ENCODE results near the gene FAM89A.
"Not testable (repeated sequence)": the region's sequence is repeated elsewhere in the genome, so short reads cannot be mapped to it uniquely, and the experiment has no call there.

Gene FAM89A

GRCh38 chr1:230986976-230987375, 53.1 kb downstream of the FAM89A start:
- DNase-seq, result no peak

DNA sequence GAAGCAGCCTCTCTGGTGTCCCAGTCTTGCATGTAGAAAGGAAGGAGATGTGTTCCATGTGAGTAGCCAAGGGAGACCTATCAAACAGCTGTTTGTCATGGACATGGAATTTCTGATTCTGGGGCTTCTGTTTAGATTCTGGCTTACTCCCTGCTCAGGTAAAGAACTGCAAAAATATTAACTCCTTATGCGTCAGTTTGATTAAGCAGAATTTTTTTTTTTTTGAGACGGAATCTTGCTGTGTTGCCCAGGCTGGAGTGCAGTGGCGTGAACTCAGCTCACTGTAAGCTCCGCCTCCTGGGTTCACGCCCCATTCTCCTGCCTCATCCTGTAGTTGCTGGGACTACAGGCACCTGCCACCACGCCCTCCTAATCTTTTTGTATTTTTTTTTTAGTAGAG, 54.3 kb downstream of the FAM89A start:
- DNase-seq, result no peak

DNA sequence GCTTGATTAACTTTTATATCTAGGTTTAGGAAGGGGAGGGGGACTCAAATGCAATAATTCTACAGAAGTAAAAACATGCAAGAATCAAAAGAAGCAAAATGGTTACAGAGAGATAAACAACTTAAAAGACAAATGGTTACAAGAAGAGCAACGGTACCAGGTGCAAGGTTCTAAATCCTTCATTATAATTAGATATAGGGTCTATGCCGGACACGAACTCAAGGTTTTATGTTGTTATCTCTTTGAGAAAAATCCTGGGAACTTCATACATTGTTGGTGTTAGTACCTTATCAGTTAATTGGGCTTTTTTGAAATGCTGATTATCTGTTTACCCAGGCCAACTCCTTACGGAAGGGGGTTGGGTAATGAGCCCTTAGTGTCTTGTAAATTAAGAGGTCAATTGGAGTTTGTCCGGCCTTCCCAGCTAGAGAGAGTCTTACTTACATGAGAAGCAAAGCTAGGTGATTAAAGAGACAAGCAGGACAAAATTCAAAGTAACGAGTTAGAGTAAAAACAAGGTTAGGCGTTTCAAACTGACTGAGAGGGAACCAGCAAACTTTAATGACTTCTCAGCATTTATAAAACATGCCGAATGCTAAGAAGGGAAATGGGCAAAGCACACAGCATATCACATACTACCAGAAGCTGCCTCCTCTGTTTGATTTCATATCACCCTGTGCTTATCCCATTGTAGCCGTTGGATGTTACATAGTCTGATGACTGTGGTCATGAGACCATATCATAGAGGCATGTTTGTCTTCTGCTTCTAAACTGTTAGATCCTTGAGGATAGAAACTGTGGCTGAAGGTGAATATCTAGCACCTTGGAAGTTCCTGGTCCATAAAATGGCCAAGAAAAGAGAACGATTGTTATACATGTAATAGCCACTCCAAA, 55.2 kb downstream of the FAM89A start:
- not testable (repeated sequence) for DNase-seq

- no peak for DNase-seq
These were observed 56.2 kb downstream of the FAM89A start for GRCh38 chr1:230983811-230984210.

- DNase-seq, result no peak
These were observed 57.4 kb downstream of the FAM89A start for GRCh38 chr1:230982696-230983095.

DNA sequence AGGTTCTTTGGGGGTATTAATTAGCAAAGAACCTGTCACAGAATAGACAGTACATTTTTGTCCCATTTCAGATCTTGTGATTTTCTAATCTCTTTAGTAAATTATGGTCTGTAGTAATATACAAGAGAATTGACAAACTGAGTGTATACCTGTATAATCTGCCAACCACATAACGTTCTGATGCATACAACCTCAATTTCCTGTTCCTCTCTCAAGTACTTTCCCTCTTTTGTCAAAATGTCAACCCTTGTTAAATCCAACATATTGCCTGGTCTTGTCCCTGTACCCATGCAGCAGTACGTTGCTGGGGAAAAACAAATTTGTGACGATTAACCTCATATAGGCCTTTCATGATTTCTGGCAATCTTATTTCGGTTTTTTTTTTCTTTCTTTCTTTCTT, 60.1 kb downstream of the FAM89A start:
- no peak for DNase-seq

- no peak for DNase-seq
These were observed 60.7 kb downstream of the FAM89A start for GRCh38 chr1:230979389-230979716.

GRCh38 chr1:230978491-230979388, 61.3 kb downstream of the FAM89A start, which contains the start of the genes ARV1 and TTC13:
Gene ARV1 (plus strand): TSS chr1:230979094. CDS start chr1:230979106, 12 bp downstream.
Gene TTC13 (minus strand): TSS chr1:230978861. CDS start chr1:230978830, 31 bp downstream.
- peak; percentile 99 for DNase-seq

- peak; percentile 30 for DNase-seq
These were observed 62.1 kb downstream of the FAM89A start for GRCh38 chr1:230977761-230978490.

- no peak for DNase-seq
These were observed 63.0 kb downstream of the FAM89A start for GRCh38 chr1:230976825-230977747.

DNA sequence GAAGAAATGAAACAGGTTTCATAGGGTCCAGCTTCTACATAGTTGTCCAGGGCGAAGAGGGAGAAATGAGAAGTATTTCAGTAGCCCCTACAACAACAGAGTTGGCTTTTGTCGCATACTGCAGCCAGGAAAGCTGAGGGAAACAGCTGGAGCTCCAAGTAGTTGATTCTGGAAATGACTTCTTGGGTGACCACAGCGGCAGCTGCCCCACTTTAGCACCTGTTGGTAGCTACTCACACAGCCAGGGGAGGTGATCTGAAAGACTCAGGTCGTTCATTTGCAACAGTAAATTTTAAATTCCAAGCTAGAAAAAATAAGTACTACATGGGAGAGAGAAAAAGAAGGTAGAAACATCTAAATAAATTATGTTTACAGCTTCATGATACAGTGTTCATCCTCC, 63.7 kb downstream of the FAM89A start:
- DNase-seq, result no peak

DNA sequence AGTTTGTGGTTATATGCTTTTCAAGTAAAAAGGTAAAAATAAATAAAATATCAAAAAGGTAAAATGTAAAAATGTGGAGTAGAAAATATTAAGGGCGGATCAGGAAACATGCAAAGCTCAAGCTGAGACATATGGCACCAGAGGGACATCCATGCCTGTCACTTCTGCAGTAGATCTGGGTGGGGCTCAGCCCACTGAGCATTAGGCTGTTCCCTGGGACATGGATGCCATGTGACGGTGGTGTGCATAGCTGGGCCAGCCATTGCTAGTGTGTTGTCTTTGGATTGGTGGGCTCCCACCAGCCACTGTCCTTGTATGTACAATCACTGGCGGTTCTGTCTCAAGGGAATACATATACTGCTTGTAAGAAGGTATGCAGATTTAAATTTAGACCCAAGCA, 64.4 kb downstream of the FAM89A start:
- no peak for DNase-seq

- no peak for DNase-seq
These were observed 67.2 kb downstream of the FAM89A start for GRCh38 chr1:230972855-230973271.

GRCh38 chr1:230971771-230972170, 68.3 kb downstream of the FAM89A start:
- DNase-seq, result no peak

DNA sequence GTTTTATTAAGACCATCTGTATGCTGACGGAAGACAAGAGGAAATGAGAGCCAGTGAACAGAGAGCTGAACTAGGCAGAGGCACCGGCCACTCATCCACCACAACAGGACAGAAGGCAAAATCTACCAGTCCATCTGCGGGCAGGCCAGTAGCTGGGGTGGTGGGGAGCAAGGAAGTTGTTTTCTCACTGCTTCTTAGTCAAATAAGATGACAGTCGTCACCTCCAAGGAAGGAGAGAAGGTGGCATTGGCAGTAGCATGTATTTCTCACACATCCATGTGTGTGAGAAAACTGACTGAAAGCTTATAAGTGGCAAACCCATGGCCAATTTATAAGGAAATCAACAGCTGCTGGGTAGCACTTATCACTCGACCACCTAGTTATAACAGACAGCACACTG, 69.6 kb downstream of the FAM89A start:
- no peak for DNase-seq

Data from right hindlimb (tissue), 1 donor.